PFSK-1 (cell line): ENCODE measurements around the gene USP1.

Source experiments
- FOXP2 ChIP-seq: optimal IDR thresholded peaks from 2 replicates; pipeline ENCODE3; 2011; ENCODE audit warnings: borderline replicate concordance, control low read depth, inconsistent platforms; ENCODE audit not compliant: insufficient read depth; ENCODE audit errors: extremely low read length, extremely low read depth
- POLR2AphosphoS5 ChIP-seq: IDR thresholded peaks from 2 replicates; pipeline ENCODE4 v1.6.1; 2012; ENCODE audit warnings: low read depth, mild to moderate bottlenecking, control low read depth, low read length, moderate library complexity
- REST ChIP-seq, 2 experiments: IDR thresholded peaks; 2 replicates each; pipeline versions ENCODE4 v1.6.1 to v1.8.0; 2011 to 2012; ENCODE audit warnings: low read depth in 2 of 2, low read length in 2 of 2, control low read depth in 1 of 2, inconsistent platforms in 1 of 2, mild to moderate bottlenecking in 1 of 2, moderate library complexity in 1 of 2; ENCODE audit not compliant: insufficient read depth in 1 of 2
- SIN3A ChIP-seq: IDR thresholded peaks from 2 replicates; pipeline ENCODE4 v1.6.1; 2012; ENCODE audit warnings: mild to moderate bottlenecking, low read length, moderate library complexity, borderline replicate concordance; ENCODE audit not compliant: insufficient read depth
- TAF1 ChIP-seq: IDR thresholded peaks from 2 replicates; pipeline ENCODE4 v1.6.1; 2012; ENCODE audit warnings: low read length, control low read depth, borderline replicate concordance; ENCODE audit not compliant: insufficient read depth

USP1 gene

GRCh38 chr1:62452951-62453350 lies 16.1 kb downstream of the USP1 start:
- TF ChIP-seq REST (IDR thresholded peaks at IDR 0.05; ENCODE audit: insufficient read depth in 1 of 2, low read depth in 2 of 2, low read length in 2 of 2) (no peak), TAF1 (no peak), POLR2AphosphoS5 (no peak), SIN3A (no peak), FOXP2 (no peak)

DNA sequence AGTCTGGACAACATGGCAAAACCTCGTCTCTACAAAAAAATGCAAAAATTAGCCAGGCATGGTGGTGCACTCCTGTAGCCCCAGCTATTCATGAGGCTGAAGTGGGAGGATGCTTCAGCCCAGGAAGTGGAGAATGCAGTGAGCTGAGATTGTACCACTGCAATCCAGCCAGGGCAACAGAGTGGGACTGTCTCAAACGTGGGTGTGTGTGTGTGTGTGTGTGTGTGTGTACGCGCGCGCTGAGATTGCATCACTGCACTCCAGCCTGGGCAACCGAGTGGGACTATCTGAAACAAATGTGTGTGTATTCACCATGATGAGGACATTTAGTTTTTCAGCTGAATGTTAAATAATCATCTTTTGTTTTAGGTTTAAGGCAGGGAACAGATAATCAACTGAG lies 21.1 kb downstream of the USP1 start:
- TF ChIP-seq POLR2AphosphoS5 (no peak), TAF1 (no peak), SIN3A (no peak), FOXP2 (no peak), REST (IDR thresholded peaks at IDR 0.05; ENCODE audit: insufficient read depth in 1 of 2, low read depth in 2 of 2, low read length in 2 of 2) (no peak)

GRCh38 chr1:62462370-62462769 lies 25.5 kb downstream of the USP1 start:
- no peak for TF ChIP-seq SIN3A
- no peak for TF ChIP-seq POLR2AphosphoS5
- TF ChIP-seq TAF1: no peak
- no peak for TF ChIP-seq REST (IDR thresholded peaks at IDR 0.05; ENCODE audit: insufficient read depth in 1 of 2, low read depth in 2 of 2, low read length in 2 of 2)
- no peak for TF ChIP-seq FOXP2

GRCh38 chr1:62467092-62467491 lies 30.2 kb downstream of the USP1 start:
- TF ChIP-seq POLR2AphosphoS5 (no peak), SIN3A (no peak), FOXP2 (no peak), REST (IDR thresholded peaks at IDR 0.05; ENCODE audit: insufficient read depth in 1 of 2, low read depth in 2 of 2, low read length in 2 of 2) (no peak), TAF1 (no peak)

GRCh38 chr1:62476525-62477219 lies 39.8 kb downstream of the USP1 start:
- no peak for TF ChIP-seq FOXP2
